ENCODE measurements around the gene BRINP3. TPM values are rescaled to one million over a fixed set of nuclear protein-coding genes. Genes with fewer than 3 reads are reported as not detected.
"Not testable (repeated sequence)": the region's sequence is repeated elsewhere in the genome, so short reads cannot be mapped to it uniquely, and the experiment has no call there.

The BRINP3 gene
- total RNA-seq = not detected
- total RNA-seq (2013) = not detected

GRCh38 chr1:190477762-190478148, at the start of gene BRINP3:
TSS of gene BRINP3 (minus strand) at chr1:190477864.
- intact Hi-C loops (cut with micrococcal nuclease) = no loop called here
- Histone ChIP-seq H3K27ac (ENCODE audit: low read length) (no peak within 1 kb of the TSS), H3K4me3 (ENCODE audit: low read length) (no peak within 1 kb of the TSS), H3K36me3 (ENCODE audit: control insufficient read depth, insufficient read depth, low read length) (no peaks in the 10 kb centered on the region), H3K9me3 (ENCODE audit: control insufficient read depth, insufficient read depth, low read length) (peaks cover 10% of the 10 kb centered on the region), H3K27me3 (ENCODE audit: control insufficient read depth, insufficient read depth, low read length) (no peaks in the 10 kb centered on the region), H3K4me1 (ENCODE audit: control insufficient read depth, insufficient read depth, low read length) (no peaks in the 10 kb centered on the region)
- DNase-seq = no peak
- Mint-ChIP-seq H3K4me3 (no peak within 1 kb of the TSS), H3K4me1 (no peaks in the 10 kb centered on the region), H3K9me3 (peaks cover 4 to 11% of the 10 kb centered on the region in 2 donors), H3K27ac (no peak within 1 kb of the TSS), H3K36me3 (no peaks in the 10 kb centered on the region), H3K27me3 (ENCODE audit: low read depth in 2 of 2) (peaks cover 0 to 5% of the 10 kb centered on the region in 2 donors)
- WGBS (ENCODE audit: insufficient coverage) = 9% methylated on average over 4 of the region's 4 CpGs
- ATAC-seq = no peak
- TF ChIP-seq CTCF (IDR thresholded peaks at IDR 0.05) = no peak

DNA sequence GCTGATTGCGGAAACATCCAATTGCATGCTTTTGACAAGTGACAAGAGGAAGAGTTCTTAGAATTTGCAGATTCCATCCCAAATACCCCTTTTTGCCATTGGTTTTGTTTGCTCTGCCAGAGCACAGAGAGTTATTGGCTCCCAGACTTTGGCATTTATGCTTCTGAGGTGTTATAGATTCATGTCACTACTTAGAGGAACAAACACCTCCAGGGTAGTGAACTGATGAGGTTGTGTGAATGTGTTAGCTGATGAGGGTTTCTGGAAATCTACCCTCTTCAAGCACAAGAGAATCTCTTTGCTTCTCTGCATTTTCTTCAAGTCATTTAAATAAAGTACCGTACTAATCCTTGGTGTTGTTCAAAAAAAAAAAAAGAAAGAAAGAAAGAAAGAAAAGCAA, 33.9 kb upstream of the BRINP3 start:
- H3K4me3 ChIP-seq (ENCODE audit: low read length) = no peak overlapping the region
- TF ChIP-seq CTCF (IDR thresholded peaks at IDR 0.05) = no peak
- H3K4me1 Mint-ChIP-seq = no peaks in the 10 kb centered on the region
- no peak for ATAC-seq
- peaks cover 10 to 31% of the 10 kb centered on the region in 2 donors for H3K9me3 Mint-ChIP-seq
- H3K27ac Mint-ChIP-seq = no peak overlapping the region
- WGBS (ENCODE audit: insufficient coverage) = 93% methylated on average over 2 of the region's 2 CpGs
- no peaks in the 10 kb centered on the region for H3K27me3 Mint-ChIP-seq (ENCODE audit: low read depth in 2 of 2)
- no peaks in the 10 kb centered on the region for H3K27me3 ChIP-seq (ENCODE audit: control insufficient read depth, insufficient read depth, low read length)
- peaks cover 7% of the 10 kb centered on the region for H3K36me3 Mint-ChIP-seq
- no peak for DNase-seq
- H3K9me3 ChIP-seq (ENCODE audit: control insufficient read depth, insufficient read depth, low read length) = no peaks in the 10 kb centered on the region
- intact Hi-C loops (cut with micrococcal nuclease) = no loop called here
- H3K4me3 Mint-ChIP-seq = no peak overlapping the region
- H3K27ac ChIP-seq (ENCODE audit: low read length) = no peak overlapping the region
- H3K4me1 ChIP-seq (ENCODE audit: control insufficient read depth, insufficient read depth, low read length) = no peaks in the 10 kb centered on the region
- no peaks in the 10 kb centered on the region for H3K36me3 ChIP-seq (ENCODE audit: control insufficient read depth, insufficient read depth, low read length)

GRCh38 chr1:190507357-190507756, 29.7 kb upstream of the BRINP3 start:
- H3K4me3 Mint-ChIP-seq = no peak overlapping the region
- H3K27me3 Mint-ChIP-seq (ENCODE audit: low read depth in 2 of 2) = no peaks in the 10 kb centered on the region
- no peaks in the 10 kb centered on the region for H3K4me1 ChIP-seq (ENCODE audit: control insufficient read depth, insufficient read depth, low read length)
- DNase-seq (no peak), ATAC-seq (no peak)
- H3K27ac ChIP-seq (ENCODE audit: low read length) = no peak overlapping the region
- no peaks in the 10 kb centered on the region for H3K36me3 ChIP-seq (ENCODE audit: control insufficient read depth, insufficient read depth, low read length)
- H3K36me3 Mint-ChIP-seq = peaks cover 7% of the 10 kb centered on the region
- H3K4me3 ChIP-seq (ENCODE audit: low read length) = no peak overlapping the region
- no peaks in the 10 kb centered on the region for H3K27me3 ChIP-seq (ENCODE audit: control insufficient read depth, insufficient read depth, low read length)
- H3K4me1 Mint-ChIP-seq = no peaks in the 10 kb centered on the region
- H3K9me3 ChIP-seq (ENCODE audit: control insufficient read depth, insufficient read depth, low read length) = peaks cover 6% of the 10 kb centered on the region
- no CpG with 5 or more reads among the region's 1 CpG for WGBS (ENCODE audit: insufficient coverage)
- no peak overlapping the region for H3K27ac Mint-ChIP-seq
- TF ChIP-seq CTCF (IDR thresholded peaks at IDR 0.05) = no peak
- peaks cover 13 to 25% of the 10 kb centered on the region in 2 donors for H3K9me3 Mint-ChIP-seq
- intact Hi-C loops (cut with micrococcal nuclease) = no loop called here

GRCh38 chr1:190504539-190504938, 26.9 kb upstream of the BRINP3 start:
- H3K4me1 Mint-ChIP-seq; ATAC-seq; H3K4me3 Mint-ChIP-seq; H3K27ac ChIP-seq (ENCODE audit: low read length); DNase-seq; H3K9me3 ChIP-seq (ENCODE audit: control insufficient read depth, insufficient read depth, low read length); H3K36me3 ChIP-seq (ENCODE audit: control insufficient read depth, insufficient read depth, low read length); H3K4me3 ChIP-seq (ENCODE audit: low read length); H3K27me3 ChIP-seq (ENCODE audit: control insufficient read depth, insufficient read depth, low read length); H3K27me3 Mint-ChIP-seq (ENCODE audit: low read depth in 2 of 2); H3K36me3 Mint-ChIP-seq; intact Hi-C loops (cut with micrococcal nuclease); H3K4me1 ChIP-seq (ENCODE audit: control insufficient read depth, insufficient read depth, low read length); H3K27ac Mint-ChIP-seq: not testable (repeated sequence)
- WGBS (ENCODE audit: insufficient coverage) = 71% methylated on average over 1 of the region's 3 CpGs
- peaks cover 21 to 23% of the 10 kb centered on the region in 2 donors for H3K9me3 Mint-ChIP-seq

Measured in natural killer cell (primary cell).